ENCODE data around the gene CFHR2.
"Not testable (repeated sequence)": the region's sequence is repeated elsewhere in the genome, so short reads cannot be mapped to it uniquely, and the experiment has no call there.

Gene CFHR2

DNA sequence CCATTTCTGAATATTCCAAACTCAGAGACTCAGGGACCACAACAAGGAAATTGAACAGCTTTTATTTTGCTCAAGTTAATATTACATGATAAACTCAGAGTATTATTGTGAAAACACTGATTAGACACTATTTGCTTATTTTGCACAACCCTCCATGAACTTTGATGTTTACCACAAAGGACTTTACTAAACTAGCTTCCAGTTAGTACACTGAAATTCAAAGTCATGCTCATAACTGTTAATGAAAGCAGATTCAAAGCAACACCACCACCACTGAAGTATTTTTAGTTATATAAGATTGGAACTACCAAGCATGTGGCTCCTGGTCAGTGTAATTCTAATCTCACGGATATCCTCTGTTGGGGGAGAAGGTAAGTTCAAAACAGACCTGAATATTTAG, at the start of gene CFHR2:
Gene CFHR2, plus strand, starts transcription at position 171 of the 400 bp plus-strand sequence. Its CDS starts 143 bp downstream, at position 314.
- H3K9me3 ChIP-seq (ENCODE audit: control insufficient read depth, insufficient read depth, low read depth, low read length); H3K36me3 ChIP-seq (ENCODE audit: control insufficient read depth in 2 of 2, insufficient read depth in 1 of 2, low read length in 2 of 2); H3K4me1 ChIP-seq (ENCODE audit: control insufficient read depth, insufficient read depth, low read length); CTCF ChIA-PET; H3K27ac ChIP-seq (ENCODE audit: extremely low read depth, low read depth, low read length); H3K4me3 ChIP-seq (ENCODE audit: low read depth, low read length); POLR2A ChIA-PET: not testable (repeated sequence)

DNA sequence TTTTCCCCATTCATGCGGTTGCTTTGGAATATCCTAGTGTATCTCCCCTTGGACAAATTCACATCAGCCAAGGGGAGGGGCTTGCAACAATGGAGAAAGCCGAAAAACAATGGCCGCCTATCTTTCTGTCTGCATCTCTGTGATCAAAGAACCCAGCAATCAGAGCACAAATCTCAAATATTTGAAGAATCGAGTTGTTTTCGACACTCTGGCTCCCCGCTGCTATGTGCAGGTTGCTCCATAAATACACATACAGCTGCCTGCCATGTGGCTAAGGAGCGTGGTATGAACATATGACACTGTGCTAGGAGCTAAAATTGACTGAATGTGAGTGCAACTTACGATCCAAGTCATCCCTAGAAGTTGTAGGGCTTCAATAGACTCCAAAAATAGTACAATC, 47.2 kb upstream of the CFHR2 start:
- no peak overlapping the region for H3K27ac ChIP-seq (ENCODE audit: extremely low read depth, low read depth, low read length)
- H3K9me3 ChIP-seq (ENCODE audit: control insufficient read depth, insufficient read depth, low read depth, low read length), result no peaks in the 10 kb centered on the region
- ChIA-PET POLR2A (no interaction called here), CTCF (interaction anchor here (0.7 kb wide), 1 partner anchor 24 kb away, joined by 3 read pairs; no protein-coding TSS in a partner anchor)
- TF ChIP-seq OSR2 (tag by site-specific recombination; IDR thresholded peaks at IDR 0.05) (no peak), KLF10 (tag by site-specific recombination; IDR thresholded peaks at IDR 0.05) (no peak), ZNF701 (tag by site-specific recombination; IDR thresholded peaks at IDR 0.05) (no peak), ZBTB1 (tag by site-specific recombination; IDR thresholded peaks at IDR 0.05) (no peak), ZNF791 (tag by site-specific recombination; IDR thresholded peaks at IDR 0.05) (no peak), SP3 (tag by site-specific recombination; IDR thresholded peaks at IDR 0.05) (no peak), SP7 (tag by site-specific recombination; IDR thresholded peaks at IDR 0.05) (no peak)
- TF ChIP-seq, protein P1, sequence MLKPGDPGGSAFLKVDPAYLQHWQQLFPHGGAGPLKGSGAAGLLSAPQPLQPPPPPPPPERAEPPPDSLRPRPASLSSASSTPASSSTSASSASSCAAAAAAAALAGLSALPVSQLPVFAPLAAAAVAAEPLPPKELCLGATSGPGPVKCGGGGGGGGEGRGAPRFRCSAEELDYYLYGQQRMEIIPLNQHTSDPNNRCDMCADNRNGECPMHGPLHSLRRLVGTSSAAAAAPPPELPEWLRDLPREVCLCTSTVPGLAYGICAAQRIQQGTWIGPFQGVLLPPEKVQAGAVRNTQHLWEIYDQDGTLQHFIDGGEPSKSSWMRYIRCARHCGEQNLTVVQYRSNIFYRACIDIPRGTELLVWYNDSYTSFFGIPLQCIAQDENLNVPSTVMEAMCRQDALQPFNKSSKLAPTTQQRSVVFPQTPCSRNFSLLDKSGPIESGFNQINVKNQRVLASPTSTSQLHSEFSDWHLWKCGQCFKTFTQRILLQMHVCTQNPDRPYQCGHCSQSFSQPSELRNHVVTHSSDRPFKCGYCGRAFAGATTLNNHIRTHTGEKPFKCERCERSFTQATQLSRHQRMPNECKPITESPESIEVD (tag by site-specific recombination; IDR thresholded peaks at IDR 0.05), result no peak
- TF ChIP-seq, protein P2, sequence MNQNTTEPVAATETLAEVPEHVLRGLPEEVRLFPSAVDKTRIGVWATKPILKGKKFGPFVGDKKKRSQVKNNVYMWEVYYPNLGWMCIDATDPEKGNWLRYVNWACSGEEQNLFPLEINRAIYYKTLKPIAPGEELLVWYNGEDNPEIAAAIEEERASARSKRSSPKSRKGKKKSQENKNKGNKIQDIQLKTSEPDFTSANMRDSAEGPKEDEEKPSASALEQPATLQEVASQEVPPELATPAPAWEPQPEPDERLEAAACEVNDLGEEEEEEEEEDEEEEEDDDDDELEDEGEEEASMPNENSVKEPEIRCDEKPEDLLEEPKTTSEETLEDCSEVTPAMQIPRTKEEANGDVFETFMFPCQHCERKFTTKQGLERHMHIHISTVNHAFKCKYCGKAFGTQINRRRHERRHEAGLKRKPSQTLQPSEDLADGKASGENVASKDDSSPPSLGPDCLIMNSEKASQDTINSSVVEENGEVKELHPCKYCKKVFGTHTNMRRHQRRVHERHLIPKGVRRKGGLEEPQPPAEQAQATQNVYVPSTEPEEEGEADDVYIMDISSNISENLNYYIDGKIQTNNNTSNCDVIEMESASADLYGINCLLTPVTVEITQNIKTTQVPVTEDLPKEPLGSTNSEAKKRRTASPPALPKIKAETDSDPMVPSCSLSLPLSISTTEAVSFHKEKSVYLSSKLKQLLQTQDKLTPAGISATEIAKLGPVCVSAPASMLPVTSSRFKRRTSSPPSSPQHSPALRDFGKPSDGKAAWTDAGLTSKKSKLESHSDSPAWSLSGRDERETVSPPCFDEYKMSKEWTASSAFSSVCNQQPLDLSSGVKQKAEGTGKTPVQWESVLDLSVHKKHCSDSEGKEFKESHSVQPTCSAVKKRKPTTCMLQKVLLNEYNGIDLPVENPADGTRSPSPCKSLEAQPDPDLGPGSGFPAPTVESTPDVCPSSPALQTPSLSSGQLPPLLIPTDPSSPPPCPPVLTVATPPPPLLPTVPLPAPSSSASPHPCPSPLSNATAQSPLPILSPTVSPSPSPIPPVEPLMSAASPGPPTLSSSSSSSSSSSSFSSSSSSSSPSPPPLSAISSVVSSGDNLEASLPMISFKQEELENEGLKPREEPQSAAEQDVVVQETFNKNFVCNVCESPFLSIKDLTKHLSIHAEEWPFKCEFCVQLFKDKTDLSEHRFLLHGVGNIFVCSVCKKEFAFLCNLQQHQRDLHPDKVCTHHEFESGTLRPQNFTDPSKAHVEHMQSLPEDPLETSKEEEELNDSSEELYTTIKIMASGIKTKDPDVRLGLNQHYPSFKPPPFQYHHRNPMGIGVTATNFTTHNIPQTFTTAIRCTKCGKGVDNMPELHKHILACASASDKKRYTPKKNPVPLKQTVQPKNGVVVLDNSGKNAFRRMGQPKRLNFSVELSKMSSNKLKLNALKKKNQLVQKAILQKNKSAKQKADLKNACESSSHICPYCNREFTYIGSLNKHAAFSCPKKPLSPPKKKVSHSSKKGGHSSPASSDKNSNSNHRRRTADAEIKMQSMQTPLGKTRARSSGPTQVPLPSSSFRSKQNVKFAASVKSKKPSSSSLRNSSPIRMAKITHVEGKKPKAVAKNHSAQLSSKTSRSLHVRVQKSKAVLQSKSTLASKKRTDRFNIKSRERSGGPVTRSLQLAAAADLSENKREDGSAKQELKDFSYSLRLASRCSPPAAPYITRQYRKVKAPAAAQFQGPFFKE (tag by site-specific recombination; IDR thresholded peaks at IDR 0.05; ENCODE audit: borderline replicate concordance), result no peak
- TF ChIP-seq, protein P3, sequence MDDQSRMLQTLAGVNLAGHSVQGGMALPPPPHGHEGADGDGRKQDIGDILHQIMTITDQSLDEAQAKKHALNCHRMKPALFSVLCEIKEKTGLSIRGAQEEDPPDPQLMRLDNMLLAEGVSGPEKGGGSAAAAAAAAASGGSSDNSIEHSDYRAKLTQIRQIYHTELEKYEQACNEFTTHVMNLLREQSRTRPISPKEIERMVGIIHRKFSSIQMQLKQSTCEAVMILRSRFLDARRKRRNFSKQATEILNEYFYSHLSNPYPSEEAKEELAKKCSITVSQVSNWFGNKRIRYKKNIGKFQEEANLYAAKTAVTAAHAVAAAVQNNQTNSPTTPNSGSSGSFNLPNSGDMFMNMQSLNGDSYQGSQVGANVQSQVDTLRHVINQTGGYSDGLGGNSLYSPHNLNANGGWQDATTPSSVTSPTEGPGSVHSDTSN (CRISPR knock-in tag; IDR thresholded peaks at IDR 0.05), result no peak
- H3K4me3 ChIP-seq (ENCODE audit: low read depth, low read length), result no peak overlapping the region
- no peaks in the 10 kb centered on the region for H3K36me3 ChIP-seq (ENCODE audit: control insufficient read depth in 2 of 2, insufficient read depth in 1 of 2, low read length in 2 of 2)
- H3K4me1 ChIP-seq (ENCODE audit: control insufficient read depth, insufficient read depth, low read length), result no peaks in the 10 kb centered on the region

DNA sequence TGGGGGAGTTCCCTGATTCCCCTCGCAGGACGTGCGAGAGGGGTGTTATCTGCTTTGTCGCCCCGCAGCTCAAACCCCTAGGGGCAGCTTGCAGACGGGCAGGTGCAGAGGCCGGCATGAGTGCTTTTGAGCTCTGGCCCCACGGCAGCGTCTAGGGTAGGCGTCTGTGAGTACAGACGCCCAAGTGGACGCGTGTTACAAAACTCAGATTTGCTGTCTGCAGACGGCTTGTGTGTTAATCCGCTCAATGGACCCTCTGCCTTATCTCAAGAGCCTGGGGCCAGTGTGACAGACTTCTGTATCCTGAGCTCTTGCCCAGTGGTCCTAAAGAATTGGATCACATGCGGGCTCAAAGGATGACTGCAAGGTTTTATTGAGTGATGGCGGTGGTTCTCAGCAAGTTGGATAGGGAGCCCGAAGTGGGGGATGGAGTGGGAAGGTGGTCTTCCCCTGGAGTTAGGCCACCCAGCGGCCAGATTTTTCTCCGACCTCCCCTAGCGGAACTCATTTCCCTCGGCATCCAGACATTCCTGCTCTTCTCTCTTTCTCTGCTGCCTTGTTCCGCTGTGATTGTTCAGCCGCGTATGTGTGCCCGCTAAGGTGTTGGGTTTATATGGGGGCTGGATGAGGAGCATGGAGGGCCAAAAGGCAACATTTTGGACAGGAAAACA, 46.2 kb upstream of the CFHR2 start:
- Histone ChIP-seq H3K36me3 (ENCODE audit: control insufficient read depth in 2 of 2, insufficient read depth in 1 of 2, low read length in 2 of 2) (no peaks in the 10 kb centered on the region), H3K9me3 (ENCODE audit: control insufficient read depth, insufficient read depth, low read depth, low read length) (no peaks in the 10 kb centered on the region), H3K4me3 (ENCODE audit: low read depth, low read length) (no peak overlapping the region), H3K27ac (ENCODE audit: extremely low read depth, low read depth, low read length) (no peak overlapping the region), H3K4me1 (ENCODE audit: control insufficient read depth, insufficient read depth, low read length) (no peaks in the 10 kb centered on the region)
- CTCF ChIA-PET, result no interaction called here
- POLR2A ChIA-PET, result no interaction called here
- TF ChIP-seq ZNF394 (tag by site-specific recombination; IDR thresholded peaks at IDR 0.05; ENCODE audit: borderline replicate concordance) (no peak), ZNF2 (tag by site-specific recombination; IDR thresholded peaks at IDR 0.05) (no peak), ZNF121 (tag by site-specific recombination; IDR thresholded peaks at IDR 0.05) (no peak)
- TF ChIP-seq, protein P4, sequence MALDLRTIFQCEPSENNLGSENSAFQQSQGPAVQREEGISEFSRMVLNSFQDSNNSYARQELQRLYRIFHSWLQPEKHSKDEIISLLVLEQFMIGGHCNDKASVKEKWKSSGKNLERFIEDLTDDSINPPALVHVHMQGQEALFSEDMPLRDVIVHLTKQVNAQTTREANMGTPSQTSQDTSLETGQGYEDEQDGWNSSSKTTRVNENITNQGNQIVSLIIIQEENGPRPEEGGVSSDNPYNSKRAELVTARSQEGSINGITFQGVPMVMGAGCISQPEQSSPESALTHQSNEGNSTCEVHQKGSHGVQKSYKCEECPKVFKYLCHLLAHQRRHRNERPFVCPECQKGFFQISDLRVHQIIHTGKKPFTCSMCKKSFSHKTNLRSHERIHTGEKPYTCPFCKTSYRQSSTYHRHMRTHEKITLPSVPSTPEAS (tag by site-specific recombination; IDR thresholded peaks at IDR 0.05), result no peak
- TF ChIP-seq, protein P5, sequence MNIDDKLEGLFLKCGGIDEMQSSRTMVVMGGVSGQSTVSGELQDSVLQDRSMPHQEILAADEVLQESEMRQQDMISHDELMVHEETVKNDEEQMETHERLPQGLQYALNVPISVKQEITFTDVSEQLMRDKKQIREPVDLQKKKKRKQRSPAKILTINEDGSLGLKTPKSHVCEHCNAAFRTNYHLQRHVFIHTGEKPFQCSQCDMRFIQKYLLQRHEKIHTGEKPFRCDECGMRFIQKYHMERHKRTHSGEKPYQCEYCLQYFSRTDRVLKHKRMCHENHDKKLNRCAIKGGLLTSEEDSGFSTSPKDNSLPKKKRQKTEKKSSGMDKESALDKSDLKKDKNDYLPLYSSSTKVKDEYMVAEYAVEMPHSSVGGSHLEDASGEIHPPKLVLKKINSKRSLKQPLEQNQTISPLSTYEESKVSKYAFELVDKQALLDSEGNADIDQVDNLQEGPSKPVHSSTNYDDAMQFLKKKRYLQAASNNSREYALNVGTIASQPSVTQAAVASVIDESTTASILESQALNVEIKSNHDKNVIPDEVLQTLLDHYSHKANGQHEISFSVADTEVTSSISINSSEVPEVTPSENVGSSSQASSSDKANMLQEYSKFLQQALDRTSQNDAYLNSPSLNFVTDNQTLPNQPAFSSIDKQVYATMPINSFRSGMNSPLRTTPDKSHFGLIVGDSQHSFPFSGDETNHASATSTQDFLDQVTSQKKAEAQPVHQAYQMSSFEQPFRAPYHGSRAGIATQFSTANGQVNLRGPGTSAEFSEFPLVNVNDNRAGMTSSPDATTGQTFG (tag by site-specific recombination; IDR thresholded peaks at IDR 0.05; ENCODE audit: borderline replicate concordance), result no peak
- TF ChIP-seq, protein P1 (tag by site-specific recombination; IDR thresholded peaks at IDR 0.05), result no peak

All from HEK293 (cell line).